Loucy (cell line): ENCODE results near the gene FRAS1.

Source experiments
- H2AFZ ChIP-seq: fragments of 200-600 bp; sonication (generic); 2 replicates; pipeline ENCODE4 v1.6.0; 2016; ENCODE audit warnings: antibody characterized with exemption, mild to moderate bottlenecking, low read length, moderate library complexity
- H3F3A ChIP-seq: fragments of 200-600 bp; 2 replicates; pipeline ENCODE4 v1.6.0; 2016; ENCODE audit warnings: antibody characterized with exemption, low read depth, mild to moderate bottlenecking
- H3K27me3 ChIP-seq: fragments of 200-600 bp; sonication (generic); 2 replicates; pipeline ENCODE4 v1.6.1; 2014; ENCODE audit warnings: low read length, mild to moderate bottlenecking; ENCODE audit not compliant: insufficient read depth, poor library complexity, severe bottlenecking
- H3K36me3 ChIP-seq: fragments of 200-600 bp; sonication (generic); 2 replicates; pipeline ENCODE4 v1.6.1; 2016; ENCODE audit warnings: low read length; ENCODE audit not compliant: insufficient read depth
- H3K4me1 ChIP-seq: fragments of 200-600 bp; sonication (generic); 2 replicates; pipeline ENCODE4 v1.5.1; 2014; ENCODE audit warnings: low read length, mild to moderate bottlenecking; ENCODE audit not compliant: insufficient read depth, poor library complexity, severe bottlenecking
- H3K4me2 ChIP-seq: fragments of 200-600 bp; sonication (generic); 2 replicates; pipeline ENCODE4 v1.6.0; 2014; ENCODE audit warnings: antibody characterized with exemption, low read length, low read depth, mild to moderate bottlenecking; ENCODE audit not compliant: poor library complexity, severe bottlenecking
- H3K4me3 ChIP-seq: fragments of 200-600 bp; sonication (generic); 2 replicates; pipeline ENCODE4 v1.5.1; 2014; ENCODE audit warnings: low read length, mild to moderate bottlenecking, mixed read lengths; ENCODE audit not compliant: poor library complexity, severe bottlenecking
- H3K79me2 ChIP-seq: fragments of 200-600 bp; sonication (generic); 2 replicates; pipeline ENCODE4 v1.6.1; 2014; ENCODE audit warnings: low read length; ENCODE audit not compliant: insufficient read depth
- H3K9ac ChIP-seq: fragments of 200-600 bp; sonication (generic); 2 replicates; pipeline ENCODE4 v1.6.0; 2014; ENCODE audit warnings: mild to moderate bottlenecking, low read depth, low read length, moderate library complexity; ENCODE audit not compliant: poor library complexity, severe bottlenecking
- H3K9me2 ChIP-seq: fragments of 200-600 bp; sonication (generic); replicated peaks from 2 replicates; pipeline ENCODE4 v1.6.1; 2016; ENCODE audit warnings: low read depth, low read length, mixed read lengths
- H3K9me3 ChIP-seq: fragments of 200-600 bp; sonication (generic); 2 replicates; pipeline ENCODE4 v1.6.1; 2014; ENCODE audit warnings: mild to moderate bottlenecking, antibody characterized with exemption, low read length, low read depth; ENCODE audit not compliant: insufficient read depth
- H4K20me1 ChIP-seq: fragments of 200-600 bp; sonication (generic); 2 replicates; pipeline ENCODE4 v1.6.0; 2014; ENCODE audit warnings: antibody characterized with exemption, low read length, mild to moderate bottlenecking; ENCODE audit not compliant: insufficient read depth, poor library complexity, severe bottlenecking
- EZH2phosphoT487 ChIP-seq: fragments of 200-600 bp; IDR thresholded peaks from 2 replicates; pipeline ENCODE4 v1.6.1; 2018; ENCODE audit warnings: antibody characterized with exemption, mild to moderate bottlenecking, moderate library complexity, borderline replicate concordance
- TF ChIP-seq, protein P1 (sequence below): fragments of 200-600 bp; sonication (generic); conservative IDR thresholded peaks from 2 replicates; pipeline ENCODE4 v1.5.1; 2014; ENCODE audit warnings: mild to moderate bottlenecking, antibody characterized with exemption, low read length

The FRAS1 gene

DNA sequence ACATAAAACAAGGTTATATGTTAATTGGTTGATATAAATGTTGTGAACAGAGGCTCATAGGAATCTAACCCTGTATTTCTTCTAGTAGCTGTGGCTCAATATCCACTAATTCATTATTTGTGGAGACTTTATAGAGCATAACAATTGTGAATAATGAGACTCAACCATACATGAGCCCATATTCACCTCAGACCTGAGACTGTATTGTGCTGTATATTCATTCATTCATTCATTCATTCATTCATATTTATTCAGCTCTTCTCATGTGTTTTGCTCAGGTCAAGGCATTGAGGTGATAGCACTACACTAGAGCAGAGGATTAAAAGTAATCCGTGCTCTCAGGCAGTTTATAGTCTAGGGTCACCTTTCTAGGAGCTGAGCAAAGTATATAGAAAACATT is 470.0 kb downstream of the FRAS1 start:
- no peak for TF ChIP-seq EZH2phosphoT487
- TF ChIP-seq, protein P1, sequence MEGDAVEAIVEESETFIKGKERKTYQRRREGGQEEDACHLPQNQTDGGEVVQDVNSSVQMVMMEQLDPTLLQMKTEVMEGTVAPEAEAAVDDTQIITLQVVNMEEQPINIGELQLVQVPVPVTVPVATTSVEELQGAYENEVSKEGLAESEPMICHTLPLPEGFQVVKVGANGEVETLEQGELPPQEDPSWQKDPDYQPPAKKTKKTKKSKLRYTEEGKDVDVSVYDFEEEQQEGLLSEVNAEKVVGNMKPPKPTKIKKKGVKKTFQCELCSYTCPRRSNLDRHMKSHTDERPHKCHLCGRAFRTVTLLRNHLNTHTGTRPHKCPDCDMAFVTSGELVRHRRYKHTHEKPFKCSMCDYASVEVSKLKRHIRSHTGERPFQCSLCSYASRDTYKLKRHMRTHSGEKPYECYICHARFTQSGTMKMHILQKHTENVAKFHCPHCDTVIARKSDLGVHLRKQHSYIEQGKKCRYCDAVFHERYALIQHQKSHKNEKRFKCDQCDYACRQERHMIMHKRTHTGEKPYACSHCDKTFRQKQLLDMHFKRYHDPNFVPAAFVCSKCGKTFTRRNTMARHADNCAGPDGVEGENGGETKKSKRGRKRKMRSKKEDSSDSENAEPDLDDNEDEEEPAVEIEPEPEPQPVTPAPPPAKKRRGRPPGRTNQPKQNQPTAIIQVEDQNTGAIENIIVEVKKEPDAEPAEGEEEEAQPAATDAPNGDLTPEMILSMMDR: no peak
- Histone ChIP-seq H3K4me1 (peaks cover 3% of the 10 kb centered on the region), H3K9me2 (no peaks in the 10 kb centered on the region), H2AFZ (no peak overlapping the region), H3K4me3 (no peak overlapping the region), H3F3A (no peaks in the 10 kb centered on the region), H3K9ac (no peak overlapping the region), H3K79me2 (no peaks in the 10 kb centered on the region), H3K36me3 (no peaks in the 10 kb centered on the region), H3K27me3 (no peaks in the 10 kb centered on the region), H3K4me2 (no peak overlapping the region), H3K9me3 (no peaks in the 10 kb centered on the region), H4K20me1 (no peaks in the 10 kb centered on the region)

DNA sequence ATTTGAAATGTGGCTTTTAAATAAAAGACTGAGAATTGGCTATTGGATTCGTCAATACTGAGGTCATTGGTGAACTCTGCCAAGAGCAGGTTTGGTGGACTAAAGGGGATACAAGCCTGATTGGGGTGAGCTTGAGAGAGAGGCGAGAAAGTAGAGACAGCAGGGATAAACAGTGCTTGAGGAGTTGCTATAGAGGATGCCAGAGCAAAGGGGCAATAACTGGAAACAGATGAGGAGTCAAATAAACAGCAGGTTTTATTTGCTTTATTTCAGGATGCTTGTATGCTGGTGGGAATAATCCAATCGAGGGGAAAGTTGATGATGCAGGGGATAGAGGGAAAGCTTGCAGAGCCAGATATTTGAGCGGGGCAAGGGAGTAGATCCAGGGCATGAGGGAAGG is 470.4 kb downstream of the FRAS1 start:
- Histone ChIP-seq H3K4me2 (no peak overlapping the region), H3K79me2 (no peaks in the 10 kb centered on the region), H3K9ac (no peak overlapping the region), H3K4me3 (no peak overlapping the region), H3F3A (no peaks in the 10 kb centered on the region), H3K9me2 (no peaks in the 10 kb centered on the region), H4K20me1 (no peaks in the 10 kb centered on the region), H3K27me3 (no peaks in the 10 kb centered on the region), H3K36me3 (no peaks in the 10 kb centered on the region), H3K9me3 (no peaks in the 10 kb centered on the region), H3K4me1 (peaks cover 7% of the 10 kb centered on the region), H2AFZ (no peak overlapping the region)
- TF ChIP-seq EZH2phosphoT487: no peak
- TF ChIP-seq, protein P1: no peak

GRCh38 chr4:78528327-78528726 is 471.2 kb downstream of the FRAS1 start:
- Histone ChIP-seq H3K4me1 (peaks cover 7% of the 10 kb centered on the region), H3K9ac (no peak overlapping the region), H3K9me2 (no peaks in the 10 kb centered on the region), H3K4me3 (no peak overlapping the region), H3K36me3 (no peaks in the 10 kb centered on the region), H3F3A (no peaks in the 10 kb centered on the region), H3K79me2 (no peaks in the 10 kb centered on the region), H2AFZ (no peak overlapping the region), H3K27me3 (no peaks in the 10 kb centered on the region), H3K9me3 (no peaks in the 10 kb centered on the region), H3K4me2 (no peak overlapping the region), H4K20me1 (no peaks in the 10 kb centered on the region)
- no peak for TF ChIP-seq EZH2phosphoT487
- TF ChIP-seq, protein P1: no peak
